Thymus (tissue), 11 donors: ENCODE results near the gene CST9. TPM values are rescaled to one million over a fixed set of nuclear protein-coding genes. Genes with fewer than 3 reads are reported as not detected.

Experiments used
- DNase-seq, 9 donors: peaks; one replicate each; pipeline ENCODE4 v3.0.0-alpha.2; 2013; ENCODE audit warnings: low spot score in 9 of 9, low read depth in 6 of 9, missing footprints in 1 of 9
- H3K27ac ChIP-seq, 2 donors: one replicate each; pipeline ENCODE4 v1.5.1; 2013; ENCODE audit warnings: control low read depth in 1 of 2, low read depth in 1 of 2, low read length in 1 of 2, mild to moderate bottlenecking in 1 of 2, moderate library complexity in 1 of 2
- H3K27me3 ChIP-seq, 2 donors: one replicate each; pipeline ENCODE4 v1.5.1; 2013; ENCODE audit warnings: low read length in 1 of 2; ENCODE audit not compliant: control insufficient read depth in 2 of 2, insufficient read depth in 1 of 2
- H3K36me3 ChIP-seq, 2 donors: one replicate each; pipeline ENCODE4 v1.5.1; 2013; ENCODE audit warnings: low read length in 1 of 2, mild to moderate bottlenecking in 1 of 2, moderate library complexity in 1 of 2; ENCODE audit not compliant: control insufficient read depth in 2 of 2, insufficient read depth in 2 of 2
- H3K4me1 ChIP-seq, 2 donors: one replicate each; pipeline ENCODE4 v1.5.1; 2013; ENCODE audit warnings: low read length in 2 of 2; ENCODE audit not compliant: control insufficient read depth in 2 of 2, insufficient read depth in 2 of 2
- H3K4me3 ChIP-seq, 2 donors: one replicate each; pipeline ENCODE4 v1.5.1; 2013; ENCODE audit warnings: low read length in 2 of 2, control low read depth in 1 of 2, mild to moderate bottlenecking in 1 of 2
- H3K9me3 ChIP-seq, 2 donors: one replicate each; pipeline ENCODE4 v1.5.1; 2013; ENCODE audit warnings: low read length in 1 of 2, mild to moderate bottlenecking in 1 of 2; ENCODE audit not compliant: control insufficient read depth in 2 of 2, insufficient read depth in 1 of 2
- WGBS: extraction: QIAGEN DNeasy Blood & Tissue Kit; methylation state at CpG from one replicate; pipeline ENCODE4 v1.1.7; 2013; 5-methylcytosine and 5-hydroxymethylcytosine counted together
- polyA plus RNA-seq: library from polyadenylated mRNA; stranded (reverse); fragments of 200-250 nt; gene quantifications from one replicate; pipeline ENCODE4 v1.2.3, GENCODE V29; 2013
- total RNA-seq: library from RNA; stranded (reverse); fragments of 120-200 nt; gene quantifications from one replicate; pipeline ENCODE4 v1.2.4, GENCODE V29; 2013
- donor health status: healthy.

The CST9 gene
- total and polyA plus RNA-seq, 2 donors: 0.02 to 0.05 TPM

DNA sequence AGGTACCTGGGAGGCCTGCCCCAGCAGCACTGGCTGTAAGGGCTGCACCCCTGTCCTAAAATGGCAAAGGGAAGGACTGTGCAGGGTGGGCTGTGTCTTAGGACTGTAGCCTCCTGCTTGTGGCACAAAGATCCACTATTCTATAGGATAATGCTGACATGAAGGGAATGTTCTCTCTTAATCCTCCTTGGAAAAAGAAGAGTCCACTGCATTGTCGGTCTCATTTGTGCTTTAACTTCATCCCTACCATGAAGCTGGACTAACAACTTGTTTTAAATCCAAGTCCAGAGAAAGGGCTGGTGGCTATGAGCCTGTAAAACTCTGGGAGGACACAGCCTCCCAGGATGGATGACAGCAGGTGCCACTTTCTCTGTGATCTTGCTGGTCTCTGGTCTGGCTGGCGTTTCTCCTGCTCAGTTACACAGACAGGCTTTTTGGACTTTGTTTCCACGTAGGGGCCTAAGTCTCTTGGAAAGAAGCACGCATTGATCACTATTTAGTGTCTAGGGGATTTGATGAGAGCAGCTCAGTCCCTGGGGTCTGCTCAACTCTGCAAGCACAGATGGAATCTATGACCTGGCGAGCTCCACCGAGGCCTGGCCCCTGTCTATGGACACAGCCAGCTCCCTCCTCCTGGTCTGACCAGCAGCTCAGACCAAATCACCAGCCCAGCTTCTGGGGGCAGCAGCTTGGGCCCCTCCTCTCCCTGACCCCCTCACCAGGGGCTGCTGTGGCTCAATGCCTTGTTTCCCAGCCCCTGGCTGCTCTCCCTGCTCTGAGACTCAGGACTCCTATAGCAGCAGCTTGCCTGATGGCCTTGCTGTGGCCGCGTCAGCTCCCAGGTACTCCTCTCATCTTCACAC lies 27.2 kb upstream of the CST9 start:
- H3K36me3 ChIP-seq: peaks cover 0 to 5% of the 10 kb centered on the region in 2 donors
- no peak overlapping the region for H3K27ac ChIP-seq
- peaks cover 0 to 20% of the 10 kb centered on the region in 2 donors for H3K4me1 ChIP-seq
- DNase-seq: no peak
- peaks cover 4 to 9% of the 10 kb centered on the region in 2 donors for H3K27me3 ChIP-seq
- no peak overlapping the region for H3K4me3 ChIP-seq
- H3K9me3 ChIP-seq: no peaks in the 10 kb centered on the region
- WGBS: 85% methylated on average over 8 of the region's 8 CpGs

DNA sequence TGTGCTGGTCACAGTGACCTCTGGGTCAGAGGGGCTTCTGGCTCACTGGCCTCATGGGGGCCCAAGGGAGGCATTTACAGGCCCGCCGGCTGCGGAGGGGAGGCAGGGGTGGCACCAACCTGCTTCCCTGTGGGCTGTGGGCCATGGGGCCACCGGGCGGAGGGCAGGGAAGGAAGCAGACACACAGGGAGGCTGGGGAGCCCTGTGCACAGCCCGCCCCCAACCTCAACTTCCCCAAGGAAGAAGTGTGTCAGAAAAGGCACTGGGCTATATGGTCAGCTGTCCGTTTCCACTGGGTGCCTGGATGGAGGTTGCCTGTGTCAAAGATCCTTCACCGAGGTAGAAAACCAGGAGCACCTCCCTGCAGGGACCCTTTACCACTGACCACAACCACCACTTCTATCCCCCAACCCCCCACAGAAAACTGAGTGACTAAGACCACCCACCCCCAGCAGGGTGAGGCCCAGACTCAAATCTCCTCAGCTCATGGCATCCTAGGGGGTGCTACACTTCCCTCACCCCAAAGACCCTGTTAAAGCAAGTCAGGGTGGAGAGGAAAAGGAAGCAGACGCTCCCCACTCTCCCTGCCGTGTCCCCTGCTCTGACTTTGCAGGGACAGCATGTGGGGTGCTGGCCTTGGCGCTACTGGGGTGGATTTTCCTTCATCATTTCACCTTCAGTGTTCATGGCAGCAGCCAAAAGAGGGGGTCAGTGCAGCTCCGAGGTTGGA lies 26.4 kb upstream of the CST9 start:
- DNase-seq: no peak
- peaks cover under 1 to 7% of the 10 kb centered on the region in 2 donors for H3K27me3 ChIP-seq
- H3K4me3 ChIP-seq: no peak overlapping the region
- peaks cover 0 to 20% of the 10 kb centered on the region in 2 donors for H3K4me1 ChIP-seq
- WGBS: 79% methylated on average over 12 of the region's 12 CpGs
- peaks cover 0 to 5% of the 10 kb centered on the region in 2 donors for H3K36me3 ChIP-seq
- no peak overlapping the region for H3K27ac ChIP-seq
- no peaks in the 10 kb centered on the region for H3K9me3 ChIP-seq

DNA sequence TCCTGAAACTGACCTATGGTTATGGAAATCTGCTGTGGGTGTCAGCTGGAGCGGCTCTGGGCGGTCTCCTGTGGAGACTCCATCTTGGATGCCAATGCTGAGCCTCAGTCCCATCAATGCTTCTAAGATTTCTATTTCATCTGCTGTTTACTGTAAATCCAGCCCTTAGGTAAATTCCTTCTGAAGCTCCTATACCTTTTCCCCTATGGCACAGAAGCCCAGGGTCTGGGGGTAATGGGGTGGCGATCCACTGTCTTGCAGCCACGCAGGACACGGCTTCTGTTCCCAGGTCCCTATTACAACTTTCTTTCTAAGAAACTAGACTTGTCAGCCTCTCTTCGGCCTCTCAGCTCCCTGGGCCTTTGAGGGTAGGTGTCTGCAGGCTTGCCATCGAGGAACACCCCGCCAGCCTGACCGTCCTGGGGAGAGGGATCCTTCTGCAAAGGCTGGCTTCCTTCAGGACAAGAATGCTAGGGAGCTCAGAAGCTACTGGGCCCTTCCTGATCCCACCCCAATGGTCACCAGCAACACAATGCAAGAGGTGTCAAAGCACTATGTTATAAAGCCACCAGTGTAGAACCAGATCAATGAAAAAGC lies 25.6 kb upstream of the CST9 start:
- 98% methylated on average over 9 of the region's 9 CpGs for WGBS
- DNase-seq: no peak
- no peak overlapping the region for H3K4me3 ChIP-seq
- no peak overlapping the region for H3K27ac ChIP-seq
- H3K36me3 ChIP-seq: peaks cover 0 to 5% of the 10 kb centered on the region in 2 donors
- H3K9me3 ChIP-seq: no peaks in the 10 kb centered on the region
- H3K4me1 ChIP-seq: peaks cover 0 to 14% of the 10 kb centered on the region in 2 donors
- H3K27me3 ChIP-seq: peaks cover 0 to 2% of the 10 kb centered on the region in 2 donors

DNA sequence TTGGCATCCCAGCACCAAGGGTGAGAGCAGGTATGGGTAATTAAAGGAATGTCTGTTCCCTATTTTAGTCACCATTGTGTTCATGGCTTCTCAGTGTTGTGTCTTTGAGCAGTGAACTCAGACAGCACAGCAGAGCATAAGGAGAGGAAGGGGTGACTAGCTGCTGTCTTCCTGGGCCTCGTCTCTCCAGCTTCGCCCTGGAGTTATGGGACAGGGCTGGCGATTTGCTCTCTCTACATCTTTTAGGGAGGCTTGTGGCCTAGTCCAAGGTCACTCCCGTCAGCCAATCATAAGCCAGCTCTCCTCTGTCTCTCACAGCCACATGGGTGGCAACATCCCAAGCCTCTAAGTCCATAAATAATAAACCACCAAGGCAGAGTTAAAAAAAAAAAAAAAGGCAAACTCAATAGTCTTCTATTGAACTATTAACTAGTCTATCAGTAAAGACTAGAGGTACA lies 24.7 kb upstream of the CST9 start:
- Histone ChIP-seq H3K9me3 (no peaks in the 10 kb centered on the region), H3K4me3 (no peak overlapping the region), H3K27ac (peak overlapping the region in 1 of 2 donors; percentile 46), H3K4me1 (peaks cover 0 to 8% of the 10 kb centered on the region in 2 donors), H3K36me3 (peaks cover 0 to 5% of the 10 kb centered on the region in 2 donors), H3K27me3 (no peaks in the 10 kb centered on the region)
- no peak for DNase-seq
- WGBS: 96% methylated on average over 4 of the region's 4 CpGs

DNA sequence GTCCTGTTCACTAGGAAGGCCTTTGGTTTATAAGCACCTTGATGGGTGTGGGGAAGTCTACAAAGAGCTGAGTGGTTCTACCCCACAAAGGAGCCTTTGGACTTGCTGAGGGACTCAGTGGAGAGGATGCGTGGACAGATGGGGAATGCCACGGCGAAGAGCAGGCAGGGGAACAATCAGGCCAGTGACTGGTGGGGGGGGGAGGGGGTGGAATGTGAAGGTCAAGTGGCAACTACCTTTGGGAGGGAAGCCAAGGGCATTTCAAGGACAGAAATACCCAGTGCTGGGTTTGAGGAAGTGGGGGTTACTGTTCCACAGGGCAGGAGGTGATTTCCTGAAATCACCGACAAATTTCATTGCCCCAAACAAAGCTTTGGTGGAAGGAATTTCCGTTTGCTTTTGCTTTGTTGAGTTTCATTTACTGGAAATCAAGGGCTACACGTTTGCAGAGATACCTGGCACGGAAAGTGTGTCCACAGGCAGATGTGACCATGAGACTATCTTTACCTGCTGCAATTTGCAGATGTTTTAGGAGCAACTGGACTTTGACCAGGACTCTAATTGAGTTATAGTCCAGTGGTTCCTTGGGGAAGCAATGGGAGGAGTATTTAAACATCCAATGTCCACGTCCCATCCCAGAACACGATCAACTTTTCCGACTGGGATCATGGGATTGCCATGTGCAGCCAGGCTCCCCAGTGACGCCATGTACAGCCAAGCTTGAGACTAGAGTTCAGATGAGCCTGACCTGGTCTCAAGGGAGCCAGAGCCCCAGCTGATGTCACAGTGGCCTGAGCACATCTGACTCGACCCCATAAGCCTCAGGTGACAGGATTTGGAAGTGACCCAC lies 24.1 kb upstream of the CST9 start:
- WGBS: 83% methylated on average over 12 of the region's 12 CpGs
- Histone ChIP-seq H3K36me3 (peaks cover 0 to 5% of the 10 kb centered on the region in 2 donors), H3K27ac (peak overlapping the region in 1 of 2 donors; percentile 50), H3K4me3 (no peak overlapping the region), H3K4me1 (peaks cover 0 to 6% of the 10 kb centered on the region in 2 donors), H3K9me3 (no peaks in the 10 kb centered on the region), H3K27me3 (no peaks in the 10 kb centered on the region)
- no peak for DNase-seq

DNA sequence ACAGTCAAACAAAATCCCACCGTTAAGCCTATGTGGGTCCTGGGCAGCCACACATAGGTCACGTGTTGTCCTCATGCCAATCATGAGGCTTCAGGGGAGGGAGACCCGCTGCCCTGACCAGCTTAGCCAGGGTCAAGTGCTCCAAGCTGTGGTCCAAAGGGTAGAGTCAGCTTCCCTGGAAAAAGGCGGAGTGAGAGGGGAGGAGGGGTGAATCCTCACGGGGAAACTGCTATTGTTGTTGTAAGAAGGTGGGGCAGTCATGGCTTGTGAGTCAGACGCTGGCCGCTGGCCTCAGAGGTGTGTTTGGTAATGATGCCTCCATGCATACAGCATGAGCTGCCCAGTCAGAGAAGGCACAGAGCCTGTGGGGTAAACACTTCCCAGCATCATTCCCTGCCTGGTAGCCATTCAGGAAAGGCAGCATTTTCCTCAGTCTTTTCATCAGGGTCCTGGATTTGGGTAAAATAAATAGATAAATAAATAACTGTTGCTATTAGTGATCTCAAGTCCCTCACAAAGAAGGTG lies 23.4 kb upstream of the CST9 start:
- peaks cover 0 to 6% of the 10 kb centered on the region in 2 donors for H3K4me1 ChIP-seq
- DNase-seq: no peak
- no peak overlapping the region for H3K27ac ChIP-seq
- H3K4me3 ChIP-seq: no peak overlapping the region
- 78% methylated on average over 7 of the region's 7 CpGs for WGBS
- H3K27me3 ChIP-seq: no peaks in the 10 kb centered on the region
- H3K36me3 ChIP-seq: peaks cover 0 to 5% of the 10 kb centered on the region in 2 donors
- no peaks in the 10 kb centered on the region for H3K9me3 ChIP-seq

DNA sequence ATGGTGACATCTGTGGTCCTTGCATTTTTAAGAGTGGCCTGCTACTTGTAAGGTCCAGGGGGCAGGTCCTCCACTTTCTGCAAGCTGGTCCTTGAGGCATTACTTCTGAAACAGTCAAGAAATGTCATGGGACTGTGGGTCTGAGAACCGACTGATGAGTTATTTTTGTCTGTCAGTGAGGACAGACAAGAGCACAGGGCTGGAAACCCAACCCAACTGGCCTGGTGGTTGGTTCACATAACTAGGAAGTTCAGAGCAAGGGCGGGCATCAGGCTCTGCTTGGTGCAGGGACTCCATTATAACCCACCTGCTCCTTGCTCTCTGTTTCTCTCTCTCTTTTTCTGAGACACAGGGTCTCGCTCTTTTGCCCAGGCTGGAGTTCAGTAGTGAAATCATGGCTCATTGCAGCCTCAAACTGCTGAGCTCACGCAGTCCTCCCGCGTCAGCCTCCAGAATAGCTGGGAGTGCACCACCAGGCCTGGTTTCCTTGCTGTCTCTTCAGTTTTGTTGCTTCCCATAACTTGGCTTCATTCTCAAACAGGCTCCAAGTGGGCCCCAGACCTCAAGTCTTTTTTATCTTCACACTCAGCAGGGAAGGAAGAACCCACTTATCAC lies 22.8 kb upstream of the CST9 start:
- H3K36me3 ChIP-seq: peaks cover 0 to 5% of the 10 kb centered on the region in 2 donors
- H3K27me3 ChIP-seq: no peaks in the 10 kb centered on the region
- H3K4me3 ChIP-seq: no peak overlapping the region
- H3K9me3 ChIP-seq: no peaks in the 10 kb centered on the region
- peaks cover 0 to 6% of the 10 kb centered on the region in 2 donors for H3K4me1 ChIP-seq
- WGBS: 93% methylated on average over 6 of the region's 6 CpGs
- DNase-seq: no peak
- no peak overlapping the region for H3K27ac ChIP-seq

DNA sequence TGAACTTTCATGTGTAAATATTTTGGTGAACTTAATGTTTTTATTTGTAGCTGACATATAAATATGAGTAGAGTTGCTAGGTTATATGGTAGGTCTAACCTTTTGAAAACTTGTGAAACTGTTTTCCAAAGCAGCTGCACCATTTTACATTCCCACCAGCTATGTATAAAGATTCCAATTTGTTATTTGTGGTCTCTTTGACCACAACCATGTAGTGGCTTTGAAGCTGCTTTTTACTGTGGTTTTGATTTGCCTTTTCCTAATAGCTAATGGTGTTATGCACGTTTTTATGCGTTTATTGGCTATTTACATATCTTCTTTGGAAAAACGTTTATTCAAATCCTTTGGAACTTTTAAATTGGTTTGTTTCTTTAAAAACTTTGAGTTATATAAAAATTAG lies 21.8 kb upstream of the CST9 start:
- H3K36me3 ChIP-seq: peaks cover 0 to 2% of the 10 kb centered on the region in 2 donors
- H3K27ac ChIP-seq: no peak overlapping the region
- peaks cover 0 to 6% of the 10 kb centered on the region in 2 donors for H3K4me1 ChIP-seq
- whole genome bisulfite sequencing: 90% methylated on average over 3 of the region's 3 CpGs
- H3K4me3 ChIP-seq: no peak overlapping the region
- no peaks in the 10 kb centered on the region for H3K9me3 ChIP-seq
- H3K27me3 ChIP-seq: no peaks in the 10 kb centered on the region
- DNase-seq: no peak
